Ishikawa (cell line): ENCODE data around the gene XRCC4.

ENCODE experiments used
- CEBPB ChIP-seq: IDR thresholded peaks from 2 replicates; pipeline ENCODE4 v1.6.1; 2012
- CREB1 ChIP-seq: IDR thresholded peaks from 2 replicates; pipeline ENCODE4 v1.6.1; 2012; ENCODE audit warnings: low read depth
- EGR1 ChIP-seq: IDR thresholded peaks from 2 replicates; pipeline ENCODE4 v1.6.1; 2012
- EP300 ChIP-seq: IDR thresholded peaks from 2 replicates; pipeline ENCODE4 v1.6.1; 2012; ENCODE audit warnings: borderline replicate concordance
- FOXM1 ChIP-seq: IDR thresholded peaks from 2 replicates; pipeline ENCODE4 v1.6.1; 2012; ENCODE audit warnings: low read depth, borderline replicate concordance
- NFIC ChIP-seq: IDR thresholded peaks from 2 replicates; pipeline ENCODE4 v1.6.1; 2012
- RAD21 ChIP-seq: IDR thresholded peaks from 2 replicates; pipeline ENCODE4 v1.6.1; 2012; ENCODE audit warnings: low read depth
- TAF1 ChIP-seq: IDR thresholded peaks from 2 replicates; pipeline ENCODE4 v1.6.1; 2012; ENCODE audit warnings: low read depth, mild to moderate bottlenecking
- TCF12 ChIP-seq: IDR thresholded peaks from 2 replicates; pipeline ENCODE4 v1.6.1; 2012; ENCODE audit warnings: low read depth
- TEAD4 ChIP-seq: IDR thresholded peaks from 2 replicates; pipeline ENCODE4 v1.6.1; 2012
- YY1 ChIP-seq: IDR thresholded peaks from 2 replicates; pipeline ENCODE4 v1.6.1; 2012; ENCODE audit warnings: low read depth
- ZBTB7A ChIP-seq: IDR thresholded peaks from 2 replicates; pipeline ENCODE4 v1.6.1; 2012; ENCODE audit warnings: low read depth
- TF ChIP-seq, protein P1 (sequence below): IDR thresholded peaks from 2 replicates; pipeline ENCODE4 v1.6.1; 2012
- TF ChIP-seq, protein P2 (sequence below): IDR thresholded peaks from 2 replicates; pipeline ENCODE4 v1.6.1; 2012
- TF ChIP-seq, protein P3 (sequence below): IDR thresholded peaks from 2 replicates; pipeline ENCODE4 v1.6.1; 2012; ENCODE audit warnings: low read depth, mild to moderate bottlenecking

Gene XRCC4

DNA sequence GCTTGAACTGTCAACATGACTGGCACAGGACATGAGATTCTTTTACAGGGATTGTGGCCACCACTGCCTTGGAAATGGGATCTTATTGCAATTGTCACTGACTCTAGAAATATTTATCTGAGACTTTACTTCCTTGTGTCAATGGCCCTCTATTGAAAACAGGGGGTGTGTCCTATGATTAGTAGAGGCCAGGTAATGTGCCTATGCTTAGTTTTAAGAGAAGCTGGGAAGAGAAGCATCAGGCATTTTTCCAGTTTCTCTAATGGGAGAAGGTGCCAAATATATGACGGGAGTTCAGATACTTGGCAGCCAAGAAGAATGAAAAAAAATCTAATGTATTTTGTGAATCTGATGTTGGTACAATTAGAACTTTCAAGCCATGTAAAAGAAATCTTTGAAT is 320.3 kb downstream of the XRCC4 start:
- no peak for TF ChIP-seq TEAD4
- no peak for TF ChIP-seq NFIC
- TF ChIP-seq EP300: no peak
- TF ChIP-seq, protein P1, sequence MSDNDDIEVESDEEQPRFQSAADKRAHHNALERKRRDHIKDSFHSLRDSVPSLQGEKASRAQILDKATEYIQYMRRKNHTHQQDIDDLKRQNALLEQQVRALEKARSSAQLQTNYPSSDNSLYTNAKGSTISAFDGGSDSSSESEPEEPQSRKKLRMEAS: no peak
- TF ChIP-seq TAF1: no peak
- no peak for TF ChIP-seq FOXM1
- TF ChIP-seq, protein P2, sequence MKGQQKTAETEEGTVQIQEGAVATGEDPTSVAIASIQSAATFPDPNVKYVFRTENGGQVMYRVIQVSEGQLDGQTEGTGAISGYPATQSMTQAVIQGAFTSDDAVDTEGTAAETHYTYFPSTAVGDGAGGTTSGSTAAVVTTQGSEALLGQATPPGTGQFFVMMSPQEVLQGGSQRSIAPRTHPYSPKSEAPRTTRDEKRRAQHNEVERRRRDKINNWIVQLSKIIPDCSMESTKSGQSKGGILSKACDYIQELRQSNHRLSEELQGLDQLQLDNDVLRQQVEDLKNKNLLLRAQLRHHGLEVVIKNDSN: no peak
- no peak for TF ChIP-seq ZBTB7A
- TF ChIP-seq, protein P3, sequence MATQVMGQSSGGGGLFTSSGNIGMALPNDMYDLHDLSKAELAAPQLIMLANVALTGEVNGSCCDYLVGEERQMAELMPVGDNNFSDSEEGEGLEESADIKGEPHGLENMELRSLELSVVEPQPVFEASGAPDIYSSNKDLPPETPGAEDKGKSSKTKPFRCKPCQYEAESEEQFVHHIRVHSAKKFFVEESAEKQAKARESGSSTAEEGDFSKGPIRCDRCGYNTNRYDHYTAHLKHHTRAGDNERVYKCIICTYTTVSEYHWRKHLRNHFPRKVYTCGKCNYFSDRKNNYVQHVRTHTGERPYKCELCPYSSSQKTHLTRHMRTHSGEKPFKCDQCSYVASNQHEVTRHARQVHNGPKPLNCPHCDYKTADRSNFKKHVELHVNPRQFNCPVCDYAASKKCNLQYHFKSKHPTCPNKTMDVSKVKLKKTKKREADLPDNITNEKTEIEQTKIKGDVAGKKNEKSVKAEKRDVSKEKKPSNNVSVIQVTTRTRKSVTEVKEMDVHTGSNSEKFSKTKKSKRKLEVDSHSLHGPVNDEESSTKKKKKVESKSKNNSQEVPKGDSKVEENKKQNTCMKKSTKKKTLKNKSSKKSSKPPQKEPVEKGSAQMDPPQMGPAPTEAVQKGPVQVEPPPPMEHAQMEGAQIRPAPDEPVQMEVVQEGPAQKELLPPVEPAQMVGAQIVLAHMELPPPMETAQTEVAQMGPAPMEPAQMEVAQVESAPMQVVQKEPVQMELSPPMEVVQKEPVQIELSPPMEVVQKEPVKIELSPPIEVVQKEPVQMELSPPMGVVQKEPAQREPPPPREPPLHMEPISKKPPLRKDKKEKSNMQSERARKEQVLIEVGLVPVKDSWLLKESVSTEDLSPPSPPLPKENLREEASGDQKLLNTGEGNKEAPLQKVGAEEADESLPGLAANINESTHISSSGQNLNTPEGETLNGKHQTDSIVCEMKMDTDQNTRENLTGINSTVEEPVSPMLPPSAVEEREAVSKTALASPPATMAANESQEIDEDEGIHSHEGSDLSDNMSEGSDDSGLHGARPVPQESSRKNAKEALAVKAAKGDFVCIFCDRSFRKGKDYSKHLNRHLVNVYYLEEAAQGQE: no peak
- no peak for TF ChIP-seq RAD21

DNA sequence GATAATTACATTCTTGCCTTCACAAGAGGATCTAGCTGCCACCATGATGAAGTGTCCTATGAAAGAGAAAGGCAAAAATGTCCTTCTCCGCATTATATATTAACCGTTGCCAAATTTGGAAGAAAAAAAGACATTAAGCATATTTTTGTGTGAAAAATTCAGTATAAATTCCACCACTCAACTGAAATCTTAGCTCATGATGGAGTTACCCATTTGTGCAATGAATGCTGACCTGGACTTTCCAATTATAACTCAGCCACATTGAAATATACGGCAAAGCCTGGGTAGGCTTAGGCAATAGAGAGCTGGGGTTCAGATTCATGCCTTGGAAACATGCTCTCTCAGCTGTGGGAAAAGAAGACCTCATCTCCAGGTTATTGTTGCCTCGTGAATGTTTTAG is 322.9 kb downstream of the XRCC4 start:
- TF ChIP-seq ZBTB7A (no peak), FOXM1 (no peak), NFIC (no peak), EGR1 (no peak), RAD21 (no peak), CEBPB (no peak), TEAD4 (no peak)
- TF ChIP-seq, protein P1: no peak
- TF ChIP-seq, protein P2: no peak

DNA sequence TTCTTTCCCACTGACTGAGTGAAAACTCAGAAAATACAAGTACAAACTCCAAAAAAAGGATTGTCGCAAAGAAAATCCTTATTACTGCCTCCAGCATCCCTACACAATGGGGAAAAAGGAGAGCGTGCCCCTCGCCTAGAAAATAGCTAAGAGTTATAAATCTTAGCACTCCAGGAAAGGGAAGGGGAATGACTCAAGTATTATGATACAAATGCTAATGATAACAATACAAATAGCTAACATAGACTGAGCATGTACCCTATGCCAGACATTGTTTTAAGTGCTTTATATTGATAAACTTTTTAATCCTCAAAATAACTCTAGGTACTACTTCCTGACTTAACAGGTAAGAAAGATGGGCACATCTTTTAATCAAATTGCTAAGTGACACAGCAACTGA is 323.4 kb downstream of the XRCC4 start:
- TF ChIP-seq RAD21: no peak
- no peak for TF ChIP-seq TCF12
- TF ChIP-seq TEAD4: no peak
- no peak for TF ChIP-seq CEBPB
- TF ChIP-seq, protein P3: no peak
- TF ChIP-seq EGR1: no peak
- TF ChIP-seq, protein P1: no peak
- TF ChIP-seq CREB1: no peak
- TF ChIP-seq ZBTB7A: no peak
- no peak for TF ChIP-seq NFIC

DNA sequence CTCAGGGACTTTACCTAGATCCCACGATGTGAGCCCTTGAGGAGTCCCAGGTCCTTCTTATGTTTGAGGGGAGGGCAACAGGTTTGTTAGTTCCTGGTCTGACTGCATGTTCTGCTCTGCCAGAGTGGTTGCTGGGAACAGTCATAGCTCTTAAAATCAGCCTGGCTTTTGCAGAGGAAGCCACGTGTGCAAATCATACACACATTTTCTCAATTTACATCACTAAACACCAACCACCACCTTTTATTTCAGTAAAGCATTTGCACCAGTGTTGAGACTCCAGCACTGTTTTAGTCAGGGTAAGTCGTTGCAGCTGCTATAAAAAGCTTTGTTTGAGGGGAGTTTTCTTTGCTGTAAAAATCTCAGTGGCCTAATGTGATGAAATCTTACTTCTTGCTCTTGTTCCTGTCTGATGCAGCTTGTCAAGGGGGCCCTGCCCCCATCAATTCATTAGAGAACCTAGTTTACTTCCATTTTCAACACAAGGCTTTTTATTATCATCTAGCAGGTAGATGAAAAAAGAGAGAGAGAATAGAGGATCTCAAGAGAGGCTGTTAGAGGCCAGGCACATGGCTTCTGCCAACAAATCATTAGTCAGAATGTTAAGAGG is 323.9 kb downstream of the XRCC4 start:
- no peak for TF ChIP-seq ZBTB7A
- TF ChIP-seq NFIC: no peak
- TF ChIP-seq TAF1: no peak
- no peak for TF ChIP-seq CREB1
- no peak for TF ChIP-seq RAD21
- TF ChIP-seq, protein P1: no peak
- no peak for TF ChIP-seq EP300
- TF ChIP-seq FOXM1: no peak
- TF ChIP-seq, protein P3: no peak
- TF ChIP-seq, protein P2: no peak
- no peak for TF ChIP-seq CEBPB
- no peak for TF ChIP-seq TCF12
- TF ChIP-seq EGR1: no peak
- TF ChIP-seq YY1: no peak
- no peak for TF ChIP-seq TEAD4
